LoVo (cell line): Measurements from ENCODE around the gene FAM32A.

Source experiments
- DNase-seq: peaks from one replicate; pipeline ENCODE4 v3.0.0-alpha.2; 2016; ENCODE audit warnings: low spot score

The FAM32A gene

DNA sequence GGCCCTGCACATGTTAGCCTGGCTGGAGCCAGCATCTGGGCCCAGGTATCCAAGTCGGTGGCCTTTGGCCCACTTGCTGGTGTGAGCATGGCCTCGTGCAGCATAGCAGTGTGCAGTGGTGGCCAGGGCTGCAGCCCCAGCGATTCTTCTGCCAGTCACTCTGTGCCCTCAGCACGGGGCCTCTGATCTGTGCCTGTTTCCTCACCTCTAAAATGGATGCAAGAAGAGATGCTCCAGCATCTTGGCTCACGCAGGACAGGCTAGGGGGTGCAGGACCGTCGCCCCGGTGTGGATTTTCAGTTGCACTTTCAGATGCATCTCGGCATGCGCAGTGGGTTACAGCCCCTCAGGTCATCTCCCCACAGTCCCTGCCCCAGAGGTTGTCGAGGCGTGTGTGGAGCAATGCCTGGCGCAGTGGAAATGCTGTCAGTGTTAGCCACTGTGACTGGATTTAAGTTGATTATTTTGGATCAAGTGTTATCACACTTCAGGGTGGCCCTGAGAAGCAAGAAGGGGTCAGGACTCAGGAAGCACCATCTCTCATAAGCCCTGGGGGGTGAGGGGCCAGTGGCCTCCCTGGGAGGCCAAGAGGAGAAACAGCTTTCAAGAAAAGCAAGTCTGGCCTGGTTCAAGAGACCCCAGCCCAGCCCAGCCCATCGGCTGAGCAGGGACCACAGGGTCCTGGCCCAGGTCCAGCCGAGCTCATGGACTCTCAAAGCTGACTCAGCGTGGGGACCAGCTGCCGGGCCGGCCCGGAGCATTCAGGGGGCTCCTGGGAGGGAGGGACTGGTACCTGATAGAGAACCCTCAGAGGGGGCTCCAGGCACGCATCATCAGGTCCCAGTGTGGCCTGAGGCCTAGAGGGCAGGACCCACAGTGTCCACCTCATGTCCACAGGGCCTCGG is 40.3 kb downstream of the FAM32A start:
- no peak for DNase-seq

DNA sequence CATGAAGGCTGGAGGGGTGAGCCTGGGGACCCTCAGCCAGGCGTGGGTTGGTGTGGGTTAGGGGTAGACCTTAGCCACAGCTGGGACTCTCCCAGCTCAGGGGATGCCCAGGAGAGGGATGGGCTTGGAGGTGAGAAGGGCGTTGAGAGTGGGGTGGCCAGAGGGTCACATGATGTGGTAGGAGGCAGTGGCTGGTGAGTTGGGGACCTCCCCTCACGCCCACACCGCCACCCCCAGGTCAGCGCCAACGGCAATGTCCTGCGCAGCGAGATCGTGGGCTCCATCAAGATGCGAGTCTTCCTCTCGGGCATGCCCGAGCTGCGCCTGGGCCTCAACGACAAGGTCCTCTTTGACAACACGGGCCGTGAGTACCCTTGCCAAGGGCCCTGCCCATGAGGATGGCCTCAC is 41.0 kb downstream of the FAM32A start:
- DNase-seq = no peak

DNA sequence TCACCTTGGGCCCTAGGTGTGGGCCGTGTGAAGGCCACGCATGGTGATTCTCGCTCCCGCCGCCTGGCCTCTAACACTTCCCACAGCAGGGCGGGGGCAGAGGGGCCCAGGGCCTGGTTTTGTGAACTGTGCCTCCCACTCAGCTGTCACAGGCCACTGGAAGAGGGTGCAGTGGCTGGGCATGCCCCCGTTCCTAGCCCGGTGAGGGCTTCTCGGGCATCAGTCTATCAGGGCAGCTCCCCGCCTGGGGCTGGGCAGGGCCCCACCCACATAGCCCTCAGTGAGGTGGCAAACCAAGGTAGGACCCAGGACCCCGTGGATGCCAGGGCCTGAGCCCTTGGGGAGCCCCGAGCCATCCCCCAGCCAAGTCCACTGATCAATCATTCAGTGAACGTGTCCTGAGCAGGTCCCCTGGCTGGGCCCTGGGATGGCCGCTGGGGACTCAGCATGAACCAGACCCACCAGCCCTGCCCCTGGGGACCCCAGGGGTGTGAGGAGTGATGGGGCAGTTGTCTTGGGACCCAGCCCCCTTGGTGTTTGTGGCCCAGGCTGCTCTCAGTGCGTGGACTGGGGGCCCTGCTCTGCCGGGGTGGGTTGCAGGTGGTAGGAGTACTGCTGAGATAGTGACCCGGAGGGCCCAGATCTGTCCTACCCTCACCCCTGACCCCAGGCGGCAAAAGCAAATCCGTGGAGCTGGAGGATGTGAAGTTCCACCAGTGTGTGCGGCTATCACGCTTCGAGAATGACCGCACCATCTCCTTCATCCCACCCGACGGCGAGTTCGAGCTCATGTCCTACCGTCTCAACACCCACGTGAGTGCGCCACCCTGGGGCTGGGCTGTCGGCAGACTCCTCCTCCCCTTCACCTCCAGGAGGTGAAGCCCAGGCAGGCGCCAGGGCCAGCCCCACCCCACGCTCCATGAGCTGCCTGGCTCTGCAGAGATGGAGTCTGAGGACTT is 41.9 kb downstream of the FAM32A start:
- DNase-seq = no peak

DNA sequence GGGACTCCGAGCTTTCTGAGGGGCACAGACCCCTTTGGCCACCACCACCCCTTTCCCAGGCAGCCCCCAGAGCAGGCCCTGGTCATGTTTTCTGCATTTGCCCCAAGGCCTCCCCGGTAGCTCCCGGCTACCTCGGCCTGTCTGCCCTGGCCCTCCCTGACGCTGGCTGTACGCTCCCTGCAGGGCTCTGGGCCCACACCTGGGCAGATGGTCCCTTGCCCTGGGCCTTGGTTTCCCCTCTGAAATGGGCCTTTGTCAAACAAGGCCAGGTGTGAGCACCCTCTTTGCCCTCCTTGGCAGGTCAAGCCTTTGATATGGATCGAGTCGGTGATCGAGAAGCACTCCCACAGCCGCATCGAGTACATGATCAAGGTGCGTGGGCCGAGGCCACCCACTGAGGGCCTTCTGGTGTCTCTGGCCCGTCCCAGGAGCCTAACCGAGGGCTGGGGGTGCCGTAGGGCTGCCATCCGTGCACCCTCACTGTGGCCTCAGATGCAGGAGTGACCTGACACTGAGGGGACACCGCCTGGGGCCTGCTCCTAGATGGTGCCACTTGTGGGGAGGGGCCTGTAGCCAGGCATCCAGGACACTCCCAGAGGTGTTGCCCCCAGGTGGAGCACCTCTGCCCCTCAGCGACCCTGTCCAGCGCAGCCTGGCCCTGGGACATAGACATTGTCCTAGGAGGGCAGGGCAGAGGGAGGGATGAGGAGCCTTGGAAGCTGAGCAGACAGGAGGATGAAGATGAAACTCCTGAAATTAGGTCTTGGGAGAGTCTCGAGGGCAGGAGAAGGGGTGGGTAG is 42.8 kb downstream of the FAM32A start:
- no peak for DNase-seq

GRCh38 chr19:16228637-16229321 is 43.6 kb downstream of the FAM32A start:
- no peak for DNase-seq

DNA sequence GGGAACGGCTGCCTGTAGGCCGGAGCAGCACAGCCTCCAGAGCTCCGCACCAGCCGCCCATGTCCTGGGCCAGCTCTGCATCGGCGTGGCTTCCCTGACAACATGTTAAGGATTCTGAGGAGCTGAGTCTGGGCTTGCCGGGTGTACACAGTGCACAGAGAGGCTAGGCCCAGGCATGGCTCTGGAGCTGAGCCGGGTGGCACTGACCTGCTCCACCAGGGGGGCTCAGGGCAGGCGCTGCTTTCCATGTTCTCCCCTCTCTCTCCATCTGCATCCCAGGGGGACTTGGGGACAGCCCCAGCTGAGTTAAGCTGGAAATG is 44.1 kb downstream of the FAM32A start:
- DNase-seq = no peak

DNA sequence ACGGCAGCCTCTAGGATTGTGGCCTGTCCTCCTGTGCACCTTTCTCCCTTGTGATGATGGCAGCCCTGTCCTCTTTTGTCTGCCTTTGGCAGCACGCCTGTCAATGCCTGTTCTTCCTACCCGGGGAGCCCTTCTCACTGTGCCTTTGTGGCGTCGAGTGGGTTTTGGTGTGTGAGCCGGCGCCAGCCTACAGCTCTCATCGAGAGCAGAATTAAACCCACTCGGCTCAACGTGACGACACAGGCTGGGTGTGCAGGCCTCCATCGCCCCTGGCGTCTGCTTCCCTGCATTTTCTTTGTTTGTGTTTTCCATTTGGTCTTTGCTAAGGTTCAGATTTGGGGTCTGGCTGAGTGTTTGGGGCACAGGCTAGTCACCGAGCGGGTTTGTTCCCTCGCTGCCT is 46.9 kb downstream of the FAM32A start:
- DNase-seq = no peak

DNA sequence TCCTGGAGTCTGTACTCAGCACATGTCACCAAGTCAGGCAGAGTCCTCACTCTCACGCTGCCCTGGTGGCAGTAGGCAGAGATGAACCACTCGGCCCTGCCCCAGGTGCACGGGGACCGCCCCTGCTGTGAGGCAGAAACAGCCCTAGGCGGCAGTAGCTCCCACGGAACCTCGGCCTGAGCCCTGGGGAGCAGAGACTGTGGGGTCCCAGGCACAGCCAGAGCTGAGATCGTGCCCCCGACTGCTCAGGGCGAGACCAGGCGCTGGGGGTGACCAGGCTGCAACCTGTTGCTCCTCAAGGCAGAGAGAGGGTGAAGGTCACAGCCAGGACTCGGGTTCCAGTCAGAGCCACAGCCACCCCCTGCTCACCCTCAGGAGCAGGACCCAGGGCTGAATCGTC is 47.4 kb downstream of the FAM32A start:
- no peak for DNase-seq

GRCh38 chr19:16233081-16233776 is 48.0 kb downstream of the FAM32A start:
- DNase-seq = no peak

GRCh38 chr19:16233836-16234551 is 48.8 kb downstream of the FAM32A start:
- DNase-seq = no peak

- DNase-seq = no peak
Measured at GRCh38 chr19:16234552-16235445, 49.6 kb downstream of the FAM32A start.

- DNase-seq = no peak
Measured at GRCh38 chr19:16235811-16236652, 50.8 kb downstream of the FAM32A start.
